A673 (cell line): ENCODE measurements around the gene SLCO1A2. TPM values are rescaled to one million over a fixed set of nuclear protein-coding genes. Genes with fewer than 3 reads are reported as not detected.
"Not testable (repeated sequence)": the region's sequence is repeated elsewhere in the genome, so short reads cannot be mapped to it uniquely, and the experiment has no call there.

Experiments
- BruUV-seq: library from RNA; stranded (reverse); fragments of 400-500 nt; replicated peaks from 2 replicates; lab custom pipeline; 2021; lab: Mats Ljungman, UMichigan
- CTCF ChIA-PET: fragments of 300-600 bp; sonication (Branson Sonifier 250); formaldehyde crosslinking; loops from one replicate; lab custom pipeline; 2022; ENCODE audit warnings: antibody characterized with exemption; lab: Charles Lee
- POLR2A ChIA-PET: fragments of 300-600 bp; sonication (Branson Sonifier 250); formaldehyde crosslinking; loops from one replicate; lab custom pipeline; 2022; ENCODE audit warnings: antibody characterized with exemption; ENCODE audit not compliant: low non-redundant PET; lab: Charles Lee
- DNase-seq: peaks from one replicate; pipeline ENCODE4 v3.0.0-alpha.2; 2015; ENCODE audit warnings: low spot score
- H3K27ac ChIP-seq: fragments of 200-600 bp; sonication (generic); 2 replicates; pipeline ENCODE4 v1.5.1; 2016; ENCODE audit warnings: mixed run types, low read depth, mild to moderate bottlenecking, mixed read lengths, antibody characterized with exemption, low read length; ENCODE audit not compliant: poor library complexity, severe bottlenecking
- H3K27me3 ChIP-seq: fragments of 200-600 bp; sonication (generic); replicated peaks from 2 replicates; pipeline ENCODE4 v1.6.1; 2017; ENCODE audit warnings: mixed run types, low read depth, mild to moderate bottlenecking, mixed read lengths, antibody characterized with exemption, low read length; ENCODE audit not compliant: insufficient read depth, poor library complexity
- H3K36me3 ChIP-seq: fragments of 200-600 bp; sonication (generic); 2 replicates; pipeline ENCODE4 v1.6.1; 2016; ENCODE audit warnings: mixed run types, mild to moderate bottlenecking, mixed read lengths, antibody characterized with exemption, low read length; ENCODE audit not compliant: insufficient read depth, poor library complexity, severe bottlenecking
- H3K4me1 ChIP-seq: fragments of 200-600 bp; sonication (generic); 2 replicates; pipeline ENCODE4 v1.6.1; 2017; ENCODE audit warnings: mixed run types, mild to moderate bottlenecking, mixed read lengths, antibody characterized with exemption, low read length; ENCODE audit not compliant: insufficient read depth, poor library complexity, severe bottlenecking
- H3K4me3 ChIP-seq: fragments of 200-600 bp; sonication (generic); 2 replicates; pipeline ENCODE4 v1.5.1; 2016; ENCODE audit warnings: low read depth, mixed run types, mild to moderate bottlenecking, mixed read lengths, low read length; ENCODE audit not compliant: poor library complexity, severe bottlenecking
- H3K9me3 ChIP-seq: fragments of 200-600 bp; sonication (generic); 2 replicates; pipeline ENCODE4 v1.6.1; 2016; ENCODE audit warnings: mixed run types, low read depth, mild to moderate bottlenecking, mixed read lengths, antibody characterized with exemption, low read length; ENCODE audit not compliant: poor library complexity, severe bottlenecking
- EZH2 ChIP-seq: fragments of 200-600 bp; sonication (generic); IDR thresholded peaks from 2 replicates; pipeline ENCODE4 v1.6.1; 2017; ENCODE audit warnings: borderline replicate concordance, low read depth, mild to moderate bottlenecking, mixed read lengths, antibody characterized with exemption, low read length; ENCODE audit not compliant: poor library complexity, severe bottlenecking
- intact Hi-C: fragments of 100-400 bp; cut with micrococcal nuclease; formaldehyde crosslinking; loops from one replicate; pipeline ENCODE4 v1.10.0; 2022; ENCODE audit not compliant: unreplicated experiment
- total RNA-seq: library from RNA; stranded (reverse); gene quantifications from 2 replicates; pipeline ENCODE4 v1.2.3, GENCODE V29; 2021
- TF ChIP-seq, protein P1 (sequence below): fragments of 300-800, 200-600 bp; sonication (generic); conservative IDR thresholded peaks from 2 replicates; pipeline ENCODE4 v1.5.1; 2017; ENCODE audit warnings: low read depth, mild to moderate bottlenecking, antibody characterized with exemption, low read length, moderate library complexity, mixed read lengths

SLCO1A2 gene
- total RNA-seq, 1 experiment from 2014 or later, result not detected

DNA sequence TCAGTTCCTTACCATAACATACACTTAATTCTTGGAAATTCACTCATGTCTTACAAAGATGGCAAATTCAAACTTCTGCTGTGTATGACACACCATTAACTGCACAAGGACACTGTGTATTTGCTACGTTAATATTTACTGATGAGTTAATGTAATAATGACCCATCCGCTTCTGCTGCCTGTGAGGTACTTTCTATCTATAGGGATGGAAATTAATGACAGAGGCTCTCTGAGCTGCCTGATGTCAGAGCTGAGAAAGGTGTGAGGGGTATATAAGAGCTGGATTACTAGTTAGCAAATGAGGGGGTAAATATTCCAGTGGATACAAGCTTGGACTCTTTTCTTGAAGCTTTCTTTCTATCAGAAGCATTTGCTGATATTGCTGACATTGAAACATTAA is 37.9 kb upstream of the SLCO1A2 start, which contains the start of gene IAPP:
Gene IAPP, plus strand, starts transcription at position 301 of the 400 bp plus-strand sequence. CDS start 450 bp downstream, outside the sequence.
- no peak for TF ChIP-seq EZH2
- TF ChIP-seq, protein P1, sequence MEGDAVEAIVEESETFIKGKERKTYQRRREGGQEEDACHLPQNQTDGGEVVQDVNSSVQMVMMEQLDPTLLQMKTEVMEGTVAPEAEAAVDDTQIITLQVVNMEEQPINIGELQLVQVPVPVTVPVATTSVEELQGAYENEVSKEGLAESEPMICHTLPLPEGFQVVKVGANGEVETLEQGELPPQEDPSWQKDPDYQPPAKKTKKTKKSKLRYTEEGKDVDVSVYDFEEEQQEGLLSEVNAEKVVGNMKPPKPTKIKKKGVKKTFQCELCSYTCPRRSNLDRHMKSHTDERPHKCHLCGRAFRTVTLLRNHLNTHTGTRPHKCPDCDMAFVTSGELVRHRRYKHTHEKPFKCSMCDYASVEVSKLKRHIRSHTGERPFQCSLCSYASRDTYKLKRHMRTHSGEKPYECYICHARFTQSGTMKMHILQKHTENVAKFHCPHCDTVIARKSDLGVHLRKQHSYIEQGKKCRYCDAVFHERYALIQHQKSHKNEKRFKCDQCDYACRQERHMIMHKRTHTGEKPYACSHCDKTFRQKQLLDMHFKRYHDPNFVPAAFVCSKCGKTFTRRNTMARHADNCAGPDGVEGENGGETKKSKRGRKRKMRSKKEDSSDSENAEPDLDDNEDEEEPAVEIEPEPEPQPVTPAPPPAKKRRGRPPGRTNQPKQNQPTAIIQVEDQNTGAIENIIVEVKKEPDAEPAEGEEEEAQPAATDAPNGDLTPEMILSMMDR, result no peak
- CTCF ChIA-PET, result no interaction called here
- intact Hi-C loops, result loop anchor here (5.0 to 10.0 kb wide), 2 partner anchors 35 to 312 kb away; no protein-coding TSS in a partner anchor
- DNase-seq, result no peak
- BruUV-seq, result no TSS peak
- no peaks in the 10 kb centered on the region for H3K9me3 ChIP-seq
- no peak within 1 kb of the TSS for H3K27ac ChIP-seq
- no peaks in the 10 kb centered on the region for H3K36me3 ChIP-seq
- no peak within 1 kb of the TSS for H3K4me3 ChIP-seq
- no peaks in the 10 kb centered on the region for H3K4me1 ChIP-seq
- peaks cover 15% of the 10 kb centered on the region for H3K27me3 ChIP-seq
- POLR2A ChIA-PET, result no interaction called here

DNA sequence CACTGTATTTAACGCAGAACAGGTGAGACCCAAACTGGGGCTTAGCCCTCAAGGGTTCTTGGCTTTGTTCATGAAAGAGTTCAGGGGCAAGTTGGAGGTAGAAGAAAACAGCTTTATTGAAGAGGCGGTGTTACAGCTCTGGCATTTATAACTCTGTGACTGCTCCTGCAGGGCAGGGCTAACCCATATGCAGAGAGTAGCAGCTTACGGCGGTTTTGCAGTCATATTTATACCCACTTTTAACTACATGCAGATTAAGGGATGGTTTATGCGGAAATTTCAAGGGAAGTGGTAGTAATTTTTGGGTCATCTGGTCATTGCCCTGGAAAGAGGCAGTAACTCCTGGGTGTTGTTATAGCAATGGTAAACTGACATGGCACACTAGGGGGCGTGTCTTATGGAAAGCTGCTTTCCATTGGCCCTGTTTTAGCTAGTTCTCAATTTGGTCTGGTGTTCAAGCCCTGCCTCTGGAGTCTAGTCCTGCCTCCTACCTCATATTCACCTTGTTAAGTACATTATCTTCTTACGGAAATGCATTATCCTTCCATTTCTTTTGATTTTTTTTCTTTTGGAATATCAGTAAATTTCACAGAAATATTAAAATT is 36.2 kb upstream of the SLCO1A2 start:
- BruUV-seq, result no TSS peak
- intact Hi-C loops, result loop anchor here (5.0 to 10.0 kb wide), 2 partner anchors 36 to 314 kb away; no protein-coding TSS in a partner anchor
- ChIA-PET CTCF (interaction anchor here (0.6 kb wide), 1 partner anchor 57 kb away, joined by 3 read pairs; no protein-coding TSS in a partner anchor), POLR2A (no interaction called here)
- Histone ChIP-seq H3K9me3 (no peaks in the 10 kb centered on the region), H3K36me3 (no peaks in the 10 kb centered on the region), H3K27ac (no peak overlapping the region), H3K4me1 (no peaks in the 10 kb centered on the region), H3K27me3 (peaks cover 15% of the 10 kb centered on the region), H3K4me3 (no peak overlapping the region)
- no peak for TF ChIP-seq EZH2
- TF ChIP-seq, protein P1, result no peak
- no peak for DNase-seq

DNA sequence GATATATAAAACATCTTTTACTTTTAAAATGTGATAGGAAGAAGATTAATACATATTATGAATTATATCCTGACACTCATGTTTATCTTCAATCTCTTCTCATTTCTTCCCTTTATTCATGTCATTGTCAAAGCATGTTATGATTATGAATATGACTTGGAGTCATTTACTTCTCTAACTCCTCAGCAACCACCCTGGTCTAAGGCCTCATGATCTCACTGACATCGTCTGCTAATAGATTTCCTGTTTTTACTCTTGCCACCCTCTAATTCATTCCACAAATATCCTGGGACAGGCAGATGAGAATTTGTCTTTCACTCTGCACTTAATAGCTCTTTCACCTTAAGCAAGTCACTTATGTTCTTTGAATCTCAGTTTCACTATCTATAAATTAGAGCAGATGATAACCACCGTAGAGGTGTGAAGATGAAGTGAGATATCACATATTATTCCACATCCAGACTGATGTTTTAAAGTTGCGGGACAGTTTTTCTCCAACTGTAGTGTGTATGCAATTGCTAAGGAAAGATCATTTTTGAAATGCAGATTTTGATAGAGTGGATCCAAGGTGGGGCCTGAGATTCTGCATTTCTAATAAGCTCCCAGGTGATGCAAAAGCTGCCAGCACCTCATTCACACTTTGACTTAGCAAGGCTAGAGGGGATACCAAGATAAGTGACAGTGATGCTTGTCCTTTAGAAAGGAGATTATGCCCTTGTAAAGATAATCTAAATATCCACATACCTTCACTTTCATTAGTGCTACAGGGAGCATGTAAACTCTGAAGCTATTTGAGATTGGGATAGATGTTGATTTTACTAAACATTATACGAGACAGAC is 34.6 kb upstream of the SLCO1A2 start:
- intact Hi-C loops, result no loop called here
- BruUV-seq, result no TSS peak
- POLR2A ChIA-PET, result no interaction called here

DNA sequence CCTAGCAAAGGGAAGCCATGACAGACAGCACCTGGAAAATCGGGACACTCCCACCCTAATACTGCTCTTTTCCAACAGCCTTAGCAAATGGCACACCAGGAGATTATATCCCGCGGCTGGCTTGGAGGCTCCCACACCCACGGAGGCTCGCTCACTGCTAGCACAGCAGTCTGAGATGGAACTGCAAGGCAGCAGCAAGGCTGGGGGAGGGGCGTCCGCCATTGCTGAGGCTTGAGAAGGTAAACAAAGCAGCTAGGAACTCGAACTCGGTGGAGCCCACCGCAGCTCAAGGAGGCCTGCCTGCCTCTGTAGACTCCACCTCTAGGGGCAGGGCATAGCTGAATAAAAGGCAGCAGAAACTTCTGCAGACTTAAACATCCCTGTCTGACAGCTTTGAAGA is 25.9 kb upstream of the SLCO1A2 start:
- BruUV-seq, H3K27ac ChIP-seq, H3K9me3 ChIP-seq, H3K36me3 ChIP-seq, intact Hi-C loops, POLR2A ChIA-PET, H3K4me3 ChIP-seq, CTCF ChIA-PET, DNase-seq, H3K27me3 ChIP-seq, H3K4me1 ChIP-seq: not testable (repeated sequence)

More for the DNA sequence above, 34.6 kb upstream of the SLCO1A2 start:
- no peak for DNase-seq
- peaks cover 15% of the 10 kb centered on the region for H3K27me3 ChIP-seq
- TF ChIP-seq EZH2, result no peak
- no peak overlapping the region for H3K4me3 ChIP-seq
- no peak overlapping the region for H3K27ac ChIP-seq
- H3K4me1 ChIP-seq, result no peaks in the 10 kb centered on the region
- CTCF ChIA-PET, result no interaction called here
- H3K36me3 ChIP-seq, result no peaks in the 10 kb centered on the region
- H3K9me3 ChIP-seq, result no peaks in the 10 kb centered on the region
